GM12878 (cell line): ENCODE measurements around the gene ITGB5. TPM values are rescaled to one million over a fixed set of nuclear protein-coding genes. Genes with fewer than 3 reads are reported as not detected.

Experiments
- ATAC-seq: fragments of 200-7000 bp; cut with Tn5 transposase; 3 replicates; pipeline ENCODE4 v1.9.1; 2020; ENCODE audit warnings: mild to moderate bottlenecking, moderate library complexity
- BruUV-seq: library from RNA; stranded (reverse); fragments of 400-500 nt; replicated peaks from 2 replicates; lab custom pipeline; 2021; lab: Mats Ljungman, UMichigan
- CTCF ChIA-PET: fragments of 300-600 bp; sonication (Branson Sonifier 250); formaldehyde crosslinking; extraction: SDS; loops from one replicate; lab custom pipeline; 2021; ENCODE audit warnings: inconsistent platforms; lab: Yijun Ruan, JAX
- POLR2A ChIA-PET: fragments of 350-600 bp; formaldehyde crosslinking; extraction: SDS; loops from one replicate; lab custom pipeline; 2021; ENCODE audit warnings: inconsistent platforms; lab: Charles Lee
- RAD21 ChIA-PET: fragments of 300-600 bp; sonication (Branson Sonifier 250); formaldehyde crosslinking; loops from one replicate; lab custom pipeline; 2023; ENCODE audit warnings: antibody characterized with exemption; ENCODE audit not compliant: unreplicated experiment; lab: Charles Lee
- SMC1A ChIA-PET: fragments of 300-600 bp; sonication (Branson Sonifier 250); formaldehyde crosslinking; loops from one replicate; lab custom pipeline; 2023; ENCODE audit not compliant: unreplicated experiment, uncharacterized antibody; lab: Charles Lee
- DNase-seq: peaks from one replicate; pipeline ENCODE4 v3.0.0-alpha.2; 2011; ENCODE audit warnings: low read depth, low spot score
- FAIRE-seq: peaks from 3 replicates; lab custom pipeline; 2011; peaks lifted over from hg19 to GRCh38; lab: Jason Lieb, UNC
- H2AFZ ChIP-seq: 2 replicates; pipeline ENCODE4 v1.6.0; 2011; ENCODE audit warnings: low read depth, low read length, control low read depth; ENCODE audit not compliant: control insufficient read depth
- H3K27ac ChIP-seq: 2 replicates; pipeline ENCODE4 v1.5.1; 2011; ENCODE audit warnings: control low read depth; ENCODE audit not compliant: control insufficient read depth, insufficient read depth
- H3K27me3 ChIP-seq, 2 experiments: replicated peaks in 1 of 2; 2 replicates each; pipeline versions ENCODE4 v1.6.0 to v1.6.1; 2011; ENCODE audit warnings: low read length in 1 of 2; ENCODE audit not compliant: control insufficient read depth in 2 of 2, insufficient read depth in 2 of 2
- H3K36me3 ChIP-seq, 2 experiments: 2 replicates each; pipeline ENCODE4 v1.5.1; 2011; ENCODE audit warnings: low read length in 1 of 2; ENCODE audit not compliant: control insufficient read depth in 2 of 2, insufficient read depth in 2 of 2
- H3K4me1 ChIP-seq: 2 replicates; pipeline ENCODE4 v1.6.1; 2011; ENCODE audit warnings: mild to moderate bottlenecking, low read length, moderate library complexity, mixed read lengths; ENCODE audit not compliant: control insufficient read depth, insufficient read depth
- H3K4me2 ChIP-seq: 2 replicates; pipeline ENCODE4 v1.6.0; 2011; ENCODE audit warnings: control low read depth; ENCODE audit not compliant: control insufficient read depth, insufficient read depth
- H3K4me3 ChIP-seq: fragments of 200-600 bp; sonication (generic); 2 replicates; pipeline ENCODE4 v1.5.1; 2016
- H3K79me2 ChIP-seq: 2 replicates; pipeline ENCODE4 v1.6.0; 2011; ENCODE audit warnings: low read length; ENCODE audit not compliant: control insufficient read depth, insufficient read depth
- H3K9ac ChIP-seq: 2 replicates; pipeline ENCODE4 v1.8.0; 2011; ENCODE audit warnings: low read length, control low read depth, mixed read lengths; ENCODE audit not compliant: control insufficient read depth, insufficient read depth
- H3K9me3 ChIP-seq: replicated peaks from 3 replicates; pipeline ENCODE4 v1.5.1; 2011; ENCODE audit warnings: mild to moderate bottlenecking, low read length; ENCODE audit not compliant: control insufficient read depth, insufficient read depth
- H4K20me1 ChIP-seq: 2 replicates; pipeline ENCODE4 v1.6.0; 2011; ENCODE audit not compliant: control insufficient read depth, insufficient read depth
- CBX3 ChIP-seq: fragments of 200-600 bp; sonication (generic); IDR thresholded peaks from 2 replicates; pipeline ENCODE4 v1.6.1; 2016; ENCODE audit warnings: low read depth, borderline replicate concordance
- CHD4 ChIP-seq: fragments of 200-600 bp; sonication (generic); IDR thresholded peaks from 2 replicates; pipeline ENCODE4 v1.6.1; 2016; ENCODE audit warnings: mild to moderate bottlenecking
- EED ChIP-seq: sonication (generic); IDR thresholded peaks from 2 replicates; pipeline ENCODE4 v1.6.1; 2016; ENCODE audit warnings: antibody characterized with exemption, low read depth
- ESRRA ChIP-seq: IDR thresholded peaks from 2 replicates; pipeline ENCODE4 v1.6.1; 2012; ENCODE audit warnings: mild to moderate bottlenecking, low read length, improper control_type of control experiment
- ETV6 ChIP-seq, 2 experiments: fragments of 450-650 bp in 1 of 2; IDR thresholded peaks in 1 of 2; conservative IDR thresholded peaks in 1 of 2; 2 replicates each; pipeline ENCODE4 v1.6.1; 2014; ENCODE audit warnings: antibody characterized with exemption in 1 of 2, borderline replicate concordance in 1 of 2, low read depth in 1 of 2, mild to moderate bottlenecking in 1 of 2, moderate library complexity in 1 of 2
- FOXM1 ChIP-seq: IDR thresholded peaks from 2 replicates; pipeline ENCODE4 v1.6.1; 2012; ENCODE audit warnings: low read depth, mild to moderate bottlenecking, inconsistent platforms, low read length, moderate library complexity
- GABPA ChIP-seq: IDR thresholded peaks from 2 replicates; pipeline ENCODE4 v1.6.1; 2014; ENCODE audit warnings: antibody characterized with exemption, low read depth, mild to moderate bottlenecking, inconsistent platforms
- IKZF1 ChIP-seq: fragments of 450-650 bp; conservative IDR thresholded peaks from 2 replicates; pipeline ENCODE4 v1.6.1; 2017; ENCODE audit warnings: antibody characterized with exemption, mild to moderate bottlenecking
- LARP7 ChIP-seq: fragments of 450-650 bp; IDR thresholded peaks from 2 replicates; pipeline ENCODE4 v1.6.1; 2017; ENCODE audit warnings: mild to moderate bottlenecking
- MEF2A ChIP-seq: IDR thresholded peaks from 2 replicates; pipeline ENCODE4 v1.6.1; 2011; ENCODE audit warnings: low read depth, mild to moderate bottlenecking, low read length, moderate library complexity; ENCODE audit not compliant: insufficient read depth
- NFYB ChIP-seq: IDR thresholded peaks from 2 replicates; pipeline ENCODE4 v1.6.1; 2011; ENCODE audit warnings: low read depth, mild to moderate bottlenecking, low read length, improper control_type of control experiment, moderate library complexity; ENCODE audit not compliant: insufficient read depth
- PAX8 ChIP-seq: fragments of 450-650 bp; IDR thresholded peaks from 2 replicates; pipeline ENCODE4 v1.6.1; 2017; ENCODE audit warnings: mild to moderate bottlenecking, moderate library complexity
- RAD21 ChIP-seq: IDR thresholded peaks from 2 replicates; pipeline ENCODE4 v1.6.1; 2011; ENCODE audit warnings: mild to moderate bottlenecking, low read depth, low read length, moderate library complexity; ENCODE audit not compliant: insufficient read depth
- RB1 ChIP-seq: fragments of 450-650 bp; formaldehyde crosslinking; IDR thresholded peaks from 2 replicates; pipeline ENCODE4 v1.6.1; 2017; ENCODE audit warnings: mild to moderate bottlenecking, borderline replicate concordance
- RFX5 ChIP-seq: IDR thresholded peaks from 2 replicates; pipeline ENCODE4 v1.6.1; 2011; ENCODE audit warnings: low read depth, low read length, improper control_type of control experiment
- STAT1 ChIP-seq: fragments of 450-650 bp; conservative IDR thresholded peaks from 2 replicates; pipeline ENCODE4 v1.6.1; 2014; ENCODE audit warnings: antibody characterized with exemption, mild to moderate bottlenecking
- SUZ12 ChIP-seq: fragments of 200-600 bp; sonication (generic); IDR thresholded peaks from one replicate; pipeline ENCODE4 v1.6.1; 2018; ENCODE audit warnings: antibody characterized with exemption, mild to moderate bottlenecking; ENCODE audit not compliant: unreplicated experiment
- TCF7 ChIP-seq: IDR thresholded peaks from 2 replicates; pipeline ENCODE4 v1.6.1; 2014; ENCODE audit warnings: antibody characterized with exemption, borderline replicate concordance
- WGBS: methylation state at CpG from one replicate; pipeline ENCODE4 v1.1.6; 2016; ENCODE audit warnings: low lambda C conversion rate; ENCODE audit not compliant: insufficient replicate concordance, insufficient coverage; ENCODE audit errors: missing lambda C conversion rate; 5-methylcytosine and 5-hydroxymethylcytosine counted together
- in situ Hi-C: fragments of 300-500 bp; cut with MboI; formaldehyde crosslinking; loops from 9 replicates; pipeline ENCODE4 v1.14.3; 2018; ENCODE audit warnings: mixed read lengths
- intact Hi-C: fragments of 100-400 bp; cut with micrococcal nuclease; formaldehyde crosslinking; loops from one replicate; pipeline ENCODE4 v1.14.2; 2022; ENCODE audit not compliant: unreplicated experiment
- polyA plus RNA-seq, 11 experiments: library from polyadenylated mRNA; depleted of rRNA in 4 of 11; unstranded in 6 of 11; stranded (reverse) in 5 of 11; fragments of >200 nt; fragmentation: Nextera tagmentation in 4 of 11; fragmentation: Illumina TruSeq in 1 of 11; extraction: Ambion mirVana in 4 of 11; extraction: Trizol in 1 of 11; gene quantifications; 1 replicate in 1 of 11; 2 replicates in 10 of 11; pipeline versions ENCODE4 v1.2.1 to v1.2.3, GENCODE V29; 2011 to 2016; ENCODE audit warnings: inconsistent platforms in 2 of 11, missing spikeins in 2 of 11, low read depth in 1 of 11
- total RNA-seq, 4 experiments: library from RNA; depleted of rRNA in 3 of 4; stranded (reverse); fragments of >200 nt in 3 of 4; fragmentation: Illumina TruSeq in 1 of 4; extraction: Trizol in 1 of 4; gene quantifications; 2 replicates each; pipeline versions ENCODE4 v1.2.1 to v1.2.3, GENCODE V29; 2013 to 2021
- TF ChIP-seq, protein P1 (sequence below): fragments of 150-350 bp; IDR thresholded peaks from 2 replicates; pipeline ENCODE4 v1.6.1; 2014; ENCODE audit warnings: mild to moderate bottlenecking, low read depth, low read length
- TF ChIP-seq, protein P2 (sequence below): fragments of 450-650 bp; IDR thresholded peaks from 2 replicates; pipeline ENCODE4 v1.6.1; 2017; ENCODE audit warnings: mild to moderate bottlenecking, moderate library complexity

The ITGB5 gene
- total and polyA plus RNA-seq, 10 of the 15 experiments (the other 5 are each of a cell fraction or from before 2014, with no cell fraction given), result 0.05 to 10.0 (median 0.83) TPM; not detected in 2

DNA sequence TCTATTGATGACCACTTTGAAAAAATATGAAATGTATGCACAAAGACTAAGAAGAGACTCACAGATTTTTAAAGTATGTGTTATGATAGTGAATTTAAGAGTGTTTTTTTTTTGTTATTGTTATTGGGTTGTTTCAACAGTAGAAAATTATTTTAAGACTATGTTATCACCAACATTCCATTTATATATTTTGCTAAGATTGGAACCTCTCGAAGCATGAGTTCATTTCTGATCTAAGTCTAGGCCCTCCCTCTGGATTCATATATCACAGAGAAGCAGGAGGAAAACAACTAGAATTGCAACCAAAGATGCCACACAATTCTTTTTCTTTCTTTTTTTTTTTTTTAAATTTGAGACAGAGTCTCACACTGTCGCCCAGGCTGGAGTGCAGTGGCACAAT is 46.8 kb downstream of the ITGB5 start:
- Histone ChIP-seq H3K4me3 (no peak overlapping the region), H2AFZ (no peak overlapping the region), H3K79me2 (no peaks in the 10 kb centered on the region), H3K4me2 (no peak overlapping the region), H3K27ac (no peak overlapping the region), H3K36me3 (no peaks in the 10 kb centered on the region), H3K4me1 (peaks cover 6% of the 10 kb centered on the region), H3K9ac (no peak overlapping the region), H3K9me3 (no peaks in the 10 kb centered on the region), H4K20me1 (no peaks in the 10 kb centered on the region), H3K27me3 (no peaks in the 10 kb centered on the region; a peak in 1 of 4 replicates)
- WGBS, result 100% methylated on average over 1 of the region's 2 CpGs
- intact Hi-C loops, result no loop called here
- ATAC-seq (no peak), DNase-seq (no peak), FAIRE-seq (no peak)
- no peak for TF ChIP-seq GABPA
- no peak for TF ChIP-seq ESRRA
- no peak for TF ChIP-seq RAD21
- no peak for TF ChIP-seq CBX3
- TF ChIP-seq, protein P1, sequence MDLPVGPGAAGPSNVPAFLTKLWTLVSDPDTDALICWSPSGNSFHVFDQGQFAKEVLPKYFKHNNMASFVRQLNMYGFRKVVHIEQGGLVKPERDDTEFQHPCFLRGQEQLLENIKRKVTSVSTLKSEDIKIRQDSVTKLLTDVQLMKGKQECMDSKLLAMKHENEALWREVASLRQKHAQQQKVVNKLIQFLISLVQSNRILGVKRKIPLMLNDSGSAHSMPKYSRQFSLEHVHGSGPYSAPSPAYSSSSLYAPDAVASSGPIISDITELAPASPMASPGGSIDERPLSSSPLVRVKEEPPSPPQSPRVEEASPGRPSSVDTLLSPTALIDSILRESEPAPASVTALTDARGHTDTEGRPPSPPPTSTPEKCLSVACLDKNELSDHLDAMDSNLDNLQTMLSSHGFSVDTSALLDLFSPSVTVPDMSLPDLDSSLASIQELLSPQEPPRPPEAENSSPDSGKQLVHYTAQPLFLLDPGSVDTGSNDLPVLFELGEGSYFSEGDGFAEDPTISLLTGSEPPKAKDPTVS, result no peak
- no peak for TF ChIP-seq RB1
- no peak for TF ChIP-seq STAT1
- no peak for TF ChIP-seq IKZF1
- no peak for TF ChIP-seq RFX5
- TF ChIP-seq PAX8, result no peak
- TF ChIP-seq LARP7, result no peak
- no peak for TF ChIP-seq CHD4
- no peak for TF ChIP-seq MEF2A
- TF ChIP-seq, protein P2, sequence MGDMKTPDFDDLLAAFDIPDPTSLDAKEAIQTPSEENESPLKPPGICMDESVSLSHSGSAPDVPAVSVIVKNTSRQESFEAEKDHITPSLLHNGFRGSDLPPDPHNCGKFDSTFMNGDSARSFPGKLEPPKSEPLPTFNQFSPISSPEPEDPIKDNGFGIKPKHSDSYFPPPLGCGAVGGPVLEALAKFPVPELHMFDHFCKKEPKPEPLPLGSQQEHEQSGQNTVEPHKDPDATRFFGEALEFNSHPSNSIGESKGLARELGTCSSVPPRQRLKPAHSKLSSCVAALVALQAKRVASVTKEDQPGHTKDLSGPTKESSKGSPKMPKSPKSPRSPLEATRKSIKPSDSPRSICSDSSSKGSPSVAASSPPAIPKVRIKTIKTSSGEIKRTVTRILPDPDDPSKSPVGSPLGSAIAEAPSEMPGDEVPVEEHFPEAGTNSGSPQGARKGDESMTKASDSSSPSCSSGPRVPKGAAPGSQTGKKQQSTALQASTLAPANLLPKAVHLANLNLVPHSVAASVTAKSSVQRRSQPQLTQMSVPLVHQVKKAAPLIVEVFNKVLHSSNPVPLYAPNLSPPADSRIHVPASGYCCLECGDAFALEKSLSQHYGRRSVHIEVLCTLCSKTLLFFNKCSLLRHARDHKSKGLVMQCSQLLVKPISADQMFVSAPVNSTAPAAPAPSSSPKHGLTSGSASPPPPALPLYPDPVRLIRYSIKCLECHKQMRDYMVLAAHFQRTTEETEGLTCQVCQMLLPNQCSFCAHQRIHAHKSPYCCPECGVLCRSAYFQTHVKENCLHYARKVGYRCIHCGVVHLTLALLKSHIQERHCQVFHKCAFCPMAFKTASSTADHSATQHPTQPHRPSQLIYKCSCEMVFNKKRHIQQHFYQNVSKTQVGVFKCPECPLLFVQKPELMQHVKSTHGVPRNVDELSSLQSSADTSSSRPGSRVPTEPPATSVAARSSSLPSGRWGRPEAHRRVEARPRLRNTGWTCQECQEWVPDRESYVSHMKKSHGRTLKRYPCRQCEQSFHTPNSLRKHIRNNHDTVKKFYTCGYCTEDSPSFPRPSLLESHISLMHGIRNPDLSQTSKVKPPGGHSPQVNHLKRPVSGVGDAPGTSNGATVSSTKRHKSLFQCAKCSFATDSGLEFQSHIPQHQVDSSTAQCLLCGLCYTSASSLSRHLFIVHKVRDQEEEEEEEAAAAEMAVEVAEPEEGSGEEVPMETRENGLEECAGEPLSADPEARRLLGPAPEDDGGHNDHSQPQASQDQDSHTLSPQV, result no peak
- TF ChIP-seq ETV6 (conservative IDR thresholded peaks at IDR 0.05 in 1 of 2, IDR thresholded peaks at IDR 0.05 in 1 of 2; ENCODE audit: borderline replicate concordance in 1 of 2, low read depth in 1 of 2), result no peak
- no peak for TF ChIP-seq NFYB
- TF ChIP-seq EED, result no peak
- TF ChIP-seq TCF7, result no peak
- no peak for TF ChIP-seq FOXM1
- no peak for TF ChIP-seq SUZ12
- POLR2A ChIA-PET, result interaction anchor here (0.5 kb wide), 1 partner anchor 730 kb away, joined by 3 read pairs; no protein-coding TSS in a partner anchor
- in situ Hi-C loops, result no loop called here
- CTCF ChIA-PET, result interaction anchor here (1.0 kb wide), 1 partner anchor 79 kb away, joined by 4 read pairs; no protein-coding TSS in a partner anchor
- RAD21 ChIA-PET, result no interaction called here
- SMC1A ChIA-PET, result no interaction called here
- no TSS peak for BruUV-seq
